Dedifferentiated amniotic fluid mesenchymal stem cell (primary cell): ENCODE measurements around the gene CNTNAP2.

Experiments used
- DNase-seq: peaks from one replicate; pipeline ENCODE4 v3.0.0-alpha.2; 2016; ENCODE audit errors: extremely low spot score

CNTNAP2 gene

GRCh38 chr7:148337995-148338747 is 2221.6 kb downstream of the CNTNAP2 start:
- DNase-seq: no peak

- DNase-seq: no peak
Measured at GRCh38 chr7:148340438-148341280, 2224.1 kb downstream of the CNTNAP2 start.

- DNase-seq: no peak
Measured at GRCh38 chr7:148344406-148344805, 2227.8 kb downstream of the CNTNAP2 start.

- no peak for DNase-seq
Measured at GRCh38 chr7:148347981-148348380, 2231.4 kb downstream of the CNTNAP2 start.

GRCh38 chr7:148348466-148348865 is 2231.9 kb downstream of the CNTNAP2 start:
- no peak for DNase-seq

- no peak for DNase-seq
Measured at GRCh38 chr7:148356303-148356702, 2239.7 kb downstream of the CNTNAP2 start.

- DNase-seq: no peak
Measured at GRCh38 chr7:148362541-148362940, 2245.9 kb downstream of the CNTNAP2 start.

GRCh38 chr7:148367731-148368475 is 2251.3 kb downstream of the CNTNAP2 start:
- no peak for DNase-seq

- DNase-seq: no peak
Measured at GRCh38 chr7:148368562-148368961, 2252.0 kb downstream of the CNTNAP2 start.

- no peak for DNase-seq
Measured at GRCh38 chr7:148371280-148371937, 2254.8 kb downstream of the CNTNAP2 start.

- no peak for DNase-seq
Measured at GRCh38 chr7:148374396-148375259, 2258.0 kb downstream of the CNTNAP2 start.

- DNase-seq: no peak
Measured at GRCh38 chr7:148379677-148380076, 2263.1 kb downstream of the CNTNAP2 start.

- DNase-seq: no peak
Measured at GRCh38 chr7:148380596-148381419, 2264.2 kb downstream of the CNTNAP2 start.

GRCh38 chr7:148382596-148382995 is 2266.0 kb downstream of the CNTNAP2 start:
- no peak for DNase-seq

- DNase-seq: no peak
Measured at GRCh38 chr7:148383651-148384050, 2267.1 kb downstream of the CNTNAP2 start.

- no peak for DNase-seq
Measured at GRCh38 chr7:148385009-148385682, 2268.5 kb downstream of the CNTNAP2 start.

- DNase-seq: no peak
Measured at GRCh38 chr7:148390381-148390780, 2273.8 kb downstream of the CNTNAP2 start.

GRCh38 chr7:148391591-148391990 is 2275.0 kb downstream of the CNTNAP2 start:
- DNase-seq: no peak

- no peak for DNase-seq
Measured at GRCh38 chr7:148394582-148394981, 2278.0 kb downstream of the CNTNAP2 start.
